ENCODE results near the gene LRRC4C. TPM values are rescaled to one million over a fixed set of nuclear protein-coding genes. Genes with fewer than 3 reads are reported as not detected.
"Not testable (repeated sequence)": the region's sequence is repeated elsewhere in the genome, so short reads cannot be mapped to it uniquely, and the experiment has no call there.

Gene LRRC4C
- total RNA-seq, 6 experiments from 2014 or later = 0.25 to 0.43 (median 0.27) TPM

DNA sequence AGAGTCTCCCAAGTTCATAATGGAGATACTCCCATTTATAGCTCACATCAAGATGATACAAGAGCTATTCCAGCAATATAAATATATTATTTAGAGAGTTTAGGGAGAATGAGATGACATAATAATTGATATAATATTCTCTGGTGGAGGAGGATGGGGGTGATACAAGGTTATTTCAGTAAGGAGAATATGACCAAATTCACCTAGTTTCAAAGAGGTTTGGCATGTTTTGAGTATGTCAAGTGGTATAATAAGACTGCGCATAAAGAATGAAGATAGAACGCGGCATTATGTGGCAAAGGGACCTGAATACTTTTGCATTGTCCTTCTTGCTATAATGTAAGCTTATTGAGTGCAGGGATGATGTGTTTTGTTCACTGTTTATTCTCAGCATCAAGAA, 1283.5 kb downstream of the LRRC4C start:
- Histone ChIP-seq H3K4me1 (no peaks in the 10 kb centered on the region), H3K36me3 (no peaks in the 10 kb centered on the region), H3K9me3 (no peaks in the 10 kb centered on the region), H3K27ac (no peak overlapping the region), H3K27me3 (no peaks in the 10 kb centered on the region), H3K4me3 (no peak overlapping the region)
- DNase-seq (no peak), ATAC-seq (no peak)
- whole genome bisulfite sequencing (ENCODE audit: insufficient coverage, low coverage, low lambda C conversion rate, missing lambda C conversion rate) = 84% methylated on average over 3 of the region's 3 CpGs
- TF ChIP-seq, protein P1, sequence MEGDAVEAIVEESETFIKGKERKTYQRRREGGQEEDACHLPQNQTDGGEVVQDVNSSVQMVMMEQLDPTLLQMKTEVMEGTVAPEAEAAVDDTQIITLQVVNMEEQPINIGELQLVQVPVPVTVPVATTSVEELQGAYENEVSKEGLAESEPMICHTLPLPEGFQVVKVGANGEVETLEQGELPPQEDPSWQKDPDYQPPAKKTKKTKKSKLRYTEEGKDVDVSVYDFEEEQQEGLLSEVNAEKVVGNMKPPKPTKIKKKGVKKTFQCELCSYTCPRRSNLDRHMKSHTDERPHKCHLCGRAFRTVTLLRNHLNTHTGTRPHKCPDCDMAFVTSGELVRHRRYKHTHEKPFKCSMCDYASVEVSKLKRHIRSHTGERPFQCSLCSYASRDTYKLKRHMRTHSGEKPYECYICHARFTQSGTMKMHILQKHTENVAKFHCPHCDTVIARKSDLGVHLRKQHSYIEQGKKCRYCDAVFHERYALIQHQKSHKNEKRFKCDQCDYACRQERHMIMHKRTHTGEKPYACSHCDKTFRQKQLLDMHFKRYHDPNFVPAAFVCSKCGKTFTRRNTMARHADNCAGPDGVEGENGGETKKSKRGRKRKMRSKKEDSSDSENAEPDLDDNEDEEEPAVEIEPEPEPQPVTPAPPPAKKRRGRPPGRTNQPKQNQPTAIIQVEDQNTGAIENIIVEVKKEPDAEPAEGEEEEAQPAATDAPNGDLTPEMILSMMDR (IDR thresholded peaks at IDR 0.05) = no peak
- no peak for TF ChIP-seq POLR2A (IDR thresholded peaks at IDR 0.05)
- intact Hi-C loops (cut with DNase I) = no loop called here

DNA sequence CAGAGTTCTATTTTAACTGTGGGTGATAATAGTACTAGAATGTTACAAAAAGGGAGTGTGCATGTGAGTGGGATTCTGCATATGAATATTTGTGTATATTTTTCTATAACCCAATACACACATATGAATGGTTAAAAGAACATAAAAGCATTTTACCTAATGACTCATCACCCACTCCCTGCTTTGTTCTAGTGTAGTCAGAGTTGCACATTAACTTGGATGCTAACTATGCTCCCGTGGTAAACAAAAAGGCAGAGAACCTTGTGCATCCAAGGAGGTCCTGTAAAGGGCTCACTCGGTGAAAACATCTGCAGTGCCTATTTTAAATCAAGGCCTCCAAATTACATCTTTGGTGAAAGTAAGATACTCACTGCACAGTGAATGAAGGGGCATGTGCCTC, 1289.4 kb downstream of the LRRC4C start:
- ATAC-seq (no peak), DNase-seq (no peak)
- 7% methylated on average over 2 of the region's 2 CpGs for WGBS (ENCODE audit: insufficient coverage, low coverage, low lambda C conversion rate, missing lambda C conversion rate)
- intact Hi-C loops (cut with DNase I) = no loop called here
- Histone ChIP-seq H3K4me1 (no peaks in the 10 kb centered on the region), H3K27me3 (no peaks in the 10 kb centered on the region), H3K36me3 (no peaks in the 10 kb centered on the region), H3K9me3 (no peaks in the 10 kb centered on the region), H3K4me3 (no peak overlapping the region), H3K27ac (no peak overlapping the region)
- TF ChIP-seq, protein P1 (IDR thresholded peaks at IDR 0.05) = no peak
- no peak for TF ChIP-seq POLR2A (IDR thresholded peaks at IDR 0.05)

DNA sequence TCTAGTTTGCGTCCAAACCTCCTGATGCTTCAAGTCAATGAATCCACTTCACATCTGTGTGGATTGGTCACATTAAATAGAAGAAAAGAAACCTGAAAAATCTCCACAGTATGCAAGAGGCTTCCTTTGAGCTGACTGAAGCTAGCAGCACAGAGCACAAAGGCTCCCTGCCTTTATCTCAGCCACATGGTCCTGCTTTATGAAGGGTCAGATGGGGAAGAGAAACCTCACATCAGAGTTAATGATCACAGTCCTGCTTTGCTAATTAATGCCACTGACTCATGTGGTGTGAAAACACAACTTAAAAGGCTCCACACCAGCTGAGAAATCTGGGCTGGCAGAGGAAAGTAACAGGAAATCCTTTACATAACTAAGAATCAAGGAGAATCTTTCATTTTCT, 1291.0 kb downstream of the LRRC4C start:
- no peaks in the 10 kb centered on the region for H3K27me3 ChIP-seq
- H3K9me3 ChIP-seq = no peaks in the 10 kb centered on the region
- H3K4me3 ChIP-seq = no peak overlapping the region
- ATAC-seq (no peak), DNase-seq (no peak)
- no peaks in the 10 kb centered on the region for H3K4me1 ChIP-seq
- WGBS (ENCODE audit: insufficient coverage, low coverage, low lambda C conversion rate, missing lambda C conversion rate) = 67% methylated on average over 1 of the region's 1 CpG
- no peaks in the 10 kb centered on the region for H3K36me3 ChIP-seq
- intact Hi-C loops (cut with DNase I) = no loop called here
- no peak overlapping the region for H3K27ac ChIP-seq
- TF ChIP-seq, protein P1 (IDR thresholded peaks at IDR 0.05) = no peak
- TF ChIP-seq POLR2A (IDR thresholded peaks at IDR 0.05) = no peak

DNA sequence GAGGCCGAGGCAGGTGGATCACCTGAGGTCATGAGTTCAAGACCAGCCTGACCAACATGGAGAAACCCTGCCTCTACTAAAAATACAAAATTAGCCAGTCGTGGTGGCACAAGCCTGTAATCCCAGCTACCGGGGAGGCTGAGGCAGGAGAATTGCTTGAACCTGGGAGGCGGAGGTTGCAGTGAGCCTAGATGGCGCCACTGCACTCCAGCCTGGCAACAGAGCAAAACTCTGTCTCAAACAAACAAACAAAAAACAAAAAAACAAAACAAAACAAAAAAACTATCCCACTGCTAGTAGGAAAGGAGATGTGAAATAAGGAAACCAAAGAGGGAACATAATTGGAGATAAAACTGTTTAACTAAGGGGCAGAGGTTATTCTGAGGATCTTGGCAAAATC, 1291.6 kb downstream of the LRRC4C start:
- intact Hi-C loops (cut with DNase I); H3K4me1 ChIP-seq; H3K36me3 ChIP-seq; H3K4me3 ChIP-seq; H3K27me3 ChIP-seq; H3K9me3 ChIP-seq; ATAC-seq; H3K27ac ChIP-seq; DNase-seq: not testable (repeated sequence)
- WGBS (ENCODE audit: insufficient coverage, low coverage, low lambda C conversion rate, missing lambda C conversion rate) = 72% methylated on average over 4 of the region's 5 CpGs

DNA sequence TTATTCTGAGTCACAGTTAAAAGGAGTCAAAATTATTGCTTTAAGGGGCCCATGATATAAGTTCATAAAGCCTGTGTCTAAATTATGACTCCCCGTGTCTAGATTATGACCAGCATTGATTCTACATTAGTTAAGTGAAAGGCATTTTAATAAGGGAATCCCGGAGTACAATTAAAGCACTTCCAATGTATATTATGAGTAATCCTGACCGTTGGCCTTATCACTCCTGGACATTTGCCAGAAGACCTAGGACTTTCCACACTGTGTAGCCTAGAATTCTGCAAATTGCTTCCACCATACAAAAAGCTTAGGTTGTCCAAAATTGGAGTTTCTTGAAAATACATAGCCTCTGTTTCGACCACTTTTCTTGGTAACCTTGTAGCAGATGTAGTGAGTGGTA, 1292.6 kb downstream of the LRRC4C start:
- Histone ChIP-seq H3K9me3 (no peaks in the 10 kb centered on the region), H3K27me3 (no peaks in the 10 kb centered on the region), H3K4me1 (no peaks in the 10 kb centered on the region), H3K36me3 (no peaks in the 10 kb centered on the region), H3K27ac (no peak overlapping the region), H3K4me3 (no peak overlapping the region)
- 46% methylated on average over 4 of the region's 4 CpGs for WGBS (ENCODE audit: insufficient coverage, low coverage, low lambda C conversion rate, missing lambda C conversion rate)
- intact Hi-C loops (cut with DNase I) = no loop called here
- TF ChIP-seq POLR2A (IDR thresholded peaks at IDR 0.05) = no peak
- TF ChIP-seq, protein P1 (IDR thresholded peaks at IDR 0.05) = no peak
- ATAC-seq (no peak), DNase-seq (no peak)
